Activated CD4-positive, alpha-beta T cell treated with anti-CD3 and anti-CD28 coated beads, Interleukin-2, amount 50 U/mL, for 16 hours (primary cell): ENCODE measurements around the gene NUDT11.
"Not testable (repeated sequence)": the region's sequence is repeated elsewhere in the genome, so short reads cannot be mapped to it uniquely, and the experiment has no call there.

ENCODE experiments used
- DNase-seq: peaks from one replicate; pipeline ENCODE4 v3.0.0-alpha.2; 2020

The NUDT11 gene

GRCh38 chrX:51496501-51497291 is at the start of gene NUDT11:
Gene NUDT11 (minus strand): TSS chrX:51496592. CDS start chrX:51496444, 148 bp downstream.
- DNase-seq: peak; percentile 50

GRCh38 chrX:51520393-51520792 is 24.0 kb upstream of the NUDT11 start:
- DNase-seq: no peak

GRCh38 chrX:51519131-51519530 is 22.7 kb upstream of the NUDT11 start:
- DNase-seq: not testable (repeated sequence)

- no peak for DNase-seq
Observed at GRCh38 chrX:51507551-51507950, 11.2 kb upstream of the NUDT11 start.

- not testable (repeated sequence) for DNase-seq
Observed at GRCh38 chrX:51495701-51496488, 497 bp downstream of the NUDT11 start.

GRCh38 chrX:51494409-51494808 is 2.0 kb downstream of the NUDT11 start:
- DNase-seq: no peak

GRCh38 chrX:51487960-51488267 is 8.5 kb downstream of the NUDT11 start:
- no peak for DNase-seq

- no peak for DNase-seq
Observed at GRCh38 chrX:51484616-51485015, 11.8 kb downstream of the NUDT11 start.

GRCh38 chrX:51482411-51482810 is 14.0 kb downstream of the NUDT11 start:
- DNase-seq: not testable (repeated sequence)

GRCh38 chrX:51476930-51477329 is 19.5 kb downstream of the NUDT11 start:
- DNase-seq: no peak

- no peak for DNase-seq
Observed at GRCh38 chrX:51463322-51463721, 33.1 kb downstream of the NUDT11 start.

GRCh38 chrX:51461053-51462044 is 35.0 kb downstream of the NUDT11 start:
- peak; percentile 41 for DNase-seq

- DNase-seq: peak; percentile 61
Observed at GRCh38 chrX:51459125-51459524, 37.3 kb downstream of the NUDT11 start.

GRCh38 chrX:51456814-51457213 is 39.6 kb downstream of the NUDT11 start:
- no peak for DNase-seq

- no peak for DNase-seq
Observed at GRCh38 chrX:51456246-51456645, 40.1 kb downstream of the NUDT11 start.

- DNase-seq: no peak
Observed at GRCh38 chrX:51440365-51440764, 56.0 kb downstream of the NUDT11 start.
